Muscle of leg (tissue), 11 donors: Measurements from ENCODE around the gene FAM120A. TPM values are rescaled to one million over a fixed set of nuclear protein-coding genes. Genes with fewer than 3 reads are reported as not detected.
"Not testable (repeated sequence)": the region's sequence is repeated elsewhere in the genome, so short reads cannot be mapped to it uniquely, and the experiment has no call there.

Experiments used
- DNase-seq: peaks from one replicate; pipeline ENCODE4 v3.0.0; 2013
- H3K27ac ChIP-seq: one replicate; pipeline ENCODE4 v1.5.1; 2013; ENCODE audit warnings: mild to moderate bottlenecking, low read length, control low read depth
- H3K27me3 ChIP-seq: one replicate; pipeline ENCODE4 v1.6.1; 2013; ENCODE audit warnings: low read length; ENCODE audit not compliant: control insufficient read depth, insufficient read depth
- H3K36me3 ChIP-seq: one replicate; pipeline ENCODE4 v1.6.1; 2013; ENCODE audit warnings: low read length; ENCODE audit not compliant: control insufficient read depth, insufficient read depth
- H3K4me1 ChIP-seq: one replicate; pipeline ENCODE4 v1.6.1; 2013; ENCODE audit warnings: low read length; ENCODE audit not compliant: control insufficient read depth, insufficient read depth
- H3K4me3 ChIP-seq: one replicate; pipeline ENCODE4 v1.5.1; 2013; ENCODE audit warnings: low read length, control low read depth
- H3K9me3 ChIP-seq: replicated peaks from 2 replicates; pipeline ENCODE4 v1.6.1; 2013; ENCODE audit warnings: low read depth, low read length; ENCODE audit not compliant: control insufficient read depth
- WGBS: methylation state at CpG from one replicate; pipeline ENCODE4 v1.1.5; 2013; ENCODE audit warnings: missing lambda C conversion rate; ENCODE audit not compliant: insufficient coverage; 5-methylcytosine and 5-hydroxymethylcytosine counted together
- polyA plus RNA-seq, 8 donors: library from polyadenylated mRNA; unstranded; fragments of 120-200 nt; gene quantifications; one replicate each; pipeline versions ENCODE4 v1.2.1 to v1.2.3, GENCODE V29; 2013; ENCODE audit warnings: inconsistent platforms in 1 of 8, low replicate concordance in 1 of 8; ENCODE audit not compliant: insufficient read length in 8 of 8, insufficient read depth in 1 of 8
- total RNA-seq: library from RNA; stranded (reverse); fragments of 120-200 nt; gene quantifications from one replicate; pipeline ENCODE4 v1.2.4, GENCODE V29; 2013

The FAM120A gene
- total and polyA plus RNA-seq, 9 donors, result 45.8 to 68.3 (median 61.3) TPM

- Histone ChIP-seq H3K27me3 (no peaks in the 10 kb centered on the region), H3K4me1 (peaks cover 3% of the 10 kb centered on the region), H3K9me3 (no peaks in the 10 kb centered on the region), H3K4me3 (no peak overlapping the region), H3K27ac (no peak overlapping the region), H3K36me3 (peaks cover 44% of the 10 kb centered on the region)
- DNase-seq, result no peak
- 82% methylated on average over 3 of the region's 4 CpGs for WGBS
Observed at GRCh38 chr9:93501406-93501805, 49.9 kb downstream of the FAM120A start.

- no peaks in the 10 kb centered on the region for H3K9me3 ChIP-seq
- peaks cover 28% of the 10 kb centered on the region for H3K36me3 ChIP-seq
- no CpG with 5 or more reads among the region's 4 CpGs for WGBS
Observed at GRCh38 chr9:93503381-93503780, 51.9 kb downstream of the FAM120A start.

DNA sequence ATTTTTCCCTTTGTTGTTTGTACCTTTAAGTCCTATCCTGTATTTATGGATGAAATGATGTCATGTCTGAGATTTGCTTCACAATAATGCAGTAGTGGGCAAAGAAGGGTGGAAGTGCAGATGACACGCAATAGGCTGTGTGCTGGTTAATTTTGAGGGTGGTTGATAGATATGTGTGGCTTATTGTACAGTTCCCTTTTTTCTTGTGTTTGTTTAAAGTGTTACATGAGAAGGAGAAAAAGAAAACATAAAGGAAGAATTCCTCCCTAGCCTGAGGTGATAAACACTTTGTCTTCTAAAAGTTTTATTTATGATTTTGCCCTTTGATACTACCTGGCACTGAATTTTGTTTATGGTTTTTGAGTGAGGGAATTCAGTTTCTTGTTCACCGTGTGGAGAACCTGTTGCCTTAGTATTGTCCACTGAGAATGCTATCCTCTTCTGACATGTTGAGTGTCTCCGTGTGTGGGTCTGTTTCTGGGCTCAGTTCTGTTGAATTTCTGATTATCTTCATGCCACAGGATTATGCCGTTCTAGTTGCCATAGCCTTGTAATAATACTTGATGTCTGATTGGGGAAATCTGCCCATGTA lies 54.2 kb downstream of the FAM120A start:
- 94% methylated on average over 2 of the region's 4 CpGs for WGBS
- peaks cover 3% of the 10 kb centered on the region for H3K4me1 ChIP-seq

More at GRCh38 chr9:93503381-93503780, 51.9 kb downstream of the FAM120A start:
- Histone ChIP-seq H3K27me3 (no peaks in the 10 kb centered on the region), H3K4me3 (no peak overlapping the region), H3K27ac (no peak overlapping the region), H3K4me1 (peaks cover 3% of the 10 kb centered on the region)
- DNase-seq, result no peak

DNA sequence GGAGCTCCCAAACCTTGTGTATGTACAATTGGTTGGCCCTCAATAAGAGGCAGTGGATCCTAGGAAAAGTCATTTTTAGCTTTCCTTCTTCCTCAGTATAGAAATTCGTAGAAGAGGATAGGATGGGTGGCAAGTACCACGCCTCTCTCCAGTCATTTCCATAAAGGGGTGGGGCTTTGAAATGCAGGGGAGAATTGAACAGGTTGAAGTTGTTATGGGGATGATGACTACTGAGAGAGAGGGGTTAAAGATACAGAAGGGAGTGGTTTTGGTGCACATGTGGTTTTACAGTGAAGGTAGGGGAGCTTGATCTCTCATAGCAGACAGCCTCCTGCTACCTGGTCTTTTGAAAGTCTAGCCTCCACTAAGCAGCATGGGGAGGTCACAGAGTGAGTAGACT lies 56.3 kb downstream of the FAM120A start:
- H3K9me3 ChIP-seq, result no peaks in the 10 kb centered on the region
- no peak overlapping the region for H3K4me3 ChIP-seq
- H3K27ac ChIP-seq, result no peak overlapping the region
- no CpG with 5 or more reads among the region's 2 CpGs for WGBS
- H3K4me1 ChIP-seq, result peaks cover 5% of the 10 kb centered on the region
- H3K27me3 ChIP-seq, result no peaks in the 10 kb centered on the region
- DNase-seq, result no peak
- H3K36me3 ChIP-seq, result peaks cover 16% of the 10 kb centered on the region

More for the DNA sequence above, 54.2 kb downstream of the FAM120A start:
- H3K27ac ChIP-seq, result no peak overlapping the region
- H3K9me3 ChIP-seq, result no peaks in the 10 kb centered on the region
- H3K36me3 ChIP-seq, result peaks cover 16% of the 10 kb centered on the region
- no peak for DNase-seq
- H3K27me3 ChIP-seq, result no peaks in the 10 kb centered on the region
- no peak overlapping the region for H3K4me3 ChIP-seq

DNA sequence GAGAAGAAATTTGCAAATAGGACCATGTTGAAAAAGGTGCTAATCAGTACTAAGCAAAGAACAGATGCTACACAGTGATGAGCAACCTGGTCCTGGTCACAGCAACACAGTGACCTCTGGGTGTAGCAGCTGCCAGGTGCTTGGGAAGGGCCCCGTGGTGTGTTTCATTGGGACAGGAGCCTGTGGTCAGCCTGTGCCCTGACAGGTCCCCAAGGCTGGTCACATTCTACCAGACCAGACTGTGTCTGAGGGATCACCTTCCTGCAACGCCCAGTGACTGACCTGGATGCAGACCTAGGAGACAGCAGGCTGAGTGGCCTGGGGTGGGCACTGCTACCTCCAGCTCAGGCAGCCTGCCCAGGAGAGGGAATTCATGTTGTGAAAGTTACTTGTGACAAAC lies 56.7 kb downstream of the FAM120A start:
- Histone ChIP-seq H3K27me3 (no peaks in the 10 kb centered on the region), H3K4me3 (no peak overlapping the region), H3K36me3 (peaks cover 13% of the 10 kb centered on the region), H3K9me3 (no peaks in the 10 kb centered on the region), H3K4me1 (peaks cover 5% of the 10 kb centered on the region), H3K27ac (no peak overlapping the region)
- 91% methylated on average over 2 of the region's 2 CpGs for WGBS
- DNase-seq, result no peak

DNA sequence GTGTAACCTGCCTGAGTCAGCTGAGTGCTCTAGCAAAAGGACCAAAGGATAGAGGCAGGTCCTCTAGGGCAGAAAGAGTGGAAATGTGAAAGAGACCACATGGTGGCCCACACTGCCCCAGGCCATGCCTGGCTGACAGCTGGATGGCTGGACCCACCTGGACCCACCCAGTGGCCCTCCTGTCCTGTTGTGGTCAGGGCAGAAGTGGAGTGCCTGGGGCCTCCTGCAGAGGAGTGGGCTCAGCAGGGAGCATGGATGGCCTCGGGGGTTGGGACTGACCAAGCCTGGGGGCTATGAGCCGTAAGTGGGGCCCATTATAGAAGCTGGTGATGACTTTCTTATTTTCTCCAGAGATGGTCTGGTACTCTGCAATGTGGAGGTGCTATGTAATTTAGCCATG lies 57.6 kb downstream of the FAM120A start:
- no peaks in the 10 kb centered on the region for H3K27me3 ChIP-seq
- H3K4me1 ChIP-seq, result peaks cover 5% of the 10 kb centered on the region
- 80% methylated on average over 2 of the region's 2 CpGs for WGBS
- H3K9me3 ChIP-seq, result no peaks in the 10 kb centered on the region
- no peak for DNase-seq
- peaks cover 7% of the 10 kb centered on the region for H3K36me3 ChIP-seq
- H3K4me3 ChIP-seq, result no peak overlapping the region
- H3K27ac ChIP-seq, result no peak overlapping the region

- no CpG with 5 or more reads among the region's 7 CpGs for WGBS
- Histone ChIP-seq H3K9me3 (no peaks in the 10 kb centered on the region), H3K4me1 (peaks cover 10% of the 10 kb centered on the region), H3K36me3 (peaks cover 8% of the 10 kb centered on the region), H3K4me3 (no peak overlapping the region), H3K27ac (no peak overlapping the region), H3K27me3 (no peaks in the 10 kb centered on the region)
- DNase-seq, result no peak
Observed at GRCh38 chr9:93510041-93510440, 58.6 kb downstream of the FAM120A start.

- DNase-seq, result peak; percentile 28
- not testable (repeated sequence) for H3K4me3 ChIP-seq, H3K27me3 ChIP-seq, H3K4me1 ChIP-seq, H3K9me3 ChIP-seq, H3K27ac ChIP-seq, H3K36me3 ChIP-seq
- 56% methylated on average over 3 of the region's 8 CpGs for WGBS
Observed at GRCh38 chr9:93511228-93511627, 59.7 kb downstream of the FAM120A start.

GRCh38 chr9:93512170-93512812 lies 60.8 kb downstream of the FAM120A start:
- WGBS, result no CpG with 5 or more reads among the region's 10 CpGs
- not testable (repeated sequence) for H3K27me3 ChIP-seq, H3K4me3 ChIP-seq, H3K36me3 ChIP-seq, H3K9me3 ChIP-seq, H3K27ac ChIP-seq, H3K4me1 ChIP-seq
- peak; percentile 13 for DNase-seq

DNA sequence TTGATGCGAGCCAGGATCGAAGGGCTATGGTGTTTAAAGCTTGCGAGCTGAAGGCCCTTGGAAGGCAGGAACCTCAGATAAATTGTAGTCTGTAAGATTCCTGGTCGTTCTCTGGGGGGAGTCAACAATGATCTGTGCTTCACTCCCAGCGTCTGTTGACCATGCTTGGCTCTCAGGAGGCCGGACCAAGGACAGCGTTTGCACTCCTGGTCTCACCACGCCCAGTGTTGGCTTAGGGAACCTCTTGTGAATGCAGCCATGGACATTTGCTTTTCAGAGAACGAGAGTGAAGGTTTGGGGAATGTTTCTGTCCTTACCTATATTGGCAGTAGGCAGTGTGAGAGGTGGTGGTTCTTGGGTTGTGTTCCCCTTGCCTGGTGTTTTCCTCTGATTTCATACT lies 62.1 kb downstream of the FAM120A start:
- DNase-seq, result no peak
- Histone ChIP-seq H3K36me3 (peaks cover 12% of the 10 kb centered on the region), H3K4me1 (peaks cover 10% of the 10 kb centered on the region), H3K27ac (no peak overlapping the region), H3K27me3 (no peaks in the 10 kb centered on the region), H3K4me3 (no peak overlapping the region), H3K9me3 (no peaks in the 10 kb centered on the region)
- WGBS, result 98% methylated on average over 9 of the region's 9 CpGs
